GM18519 (cell line): ENCODE data around the gene DNAJC25.
"Not testable (repeated sequence)": the region's sequence is repeated elsewhere in the genome, so short reads cannot be mapped to it uniquely, and the experiment has no call there.

Experiments
- ATAC-seq: cut with Tn5 transposase; IDR thresholded peaks from one replicate; pipeline ENCODE4 v1.9.1; 2021; ENCODE audit warnings: mild to moderate bottlenecking, moderate library complexity; ENCODE audit not compliant: unreplicated experiment, low FRiP score

DNAJC25 gene

DNA sequence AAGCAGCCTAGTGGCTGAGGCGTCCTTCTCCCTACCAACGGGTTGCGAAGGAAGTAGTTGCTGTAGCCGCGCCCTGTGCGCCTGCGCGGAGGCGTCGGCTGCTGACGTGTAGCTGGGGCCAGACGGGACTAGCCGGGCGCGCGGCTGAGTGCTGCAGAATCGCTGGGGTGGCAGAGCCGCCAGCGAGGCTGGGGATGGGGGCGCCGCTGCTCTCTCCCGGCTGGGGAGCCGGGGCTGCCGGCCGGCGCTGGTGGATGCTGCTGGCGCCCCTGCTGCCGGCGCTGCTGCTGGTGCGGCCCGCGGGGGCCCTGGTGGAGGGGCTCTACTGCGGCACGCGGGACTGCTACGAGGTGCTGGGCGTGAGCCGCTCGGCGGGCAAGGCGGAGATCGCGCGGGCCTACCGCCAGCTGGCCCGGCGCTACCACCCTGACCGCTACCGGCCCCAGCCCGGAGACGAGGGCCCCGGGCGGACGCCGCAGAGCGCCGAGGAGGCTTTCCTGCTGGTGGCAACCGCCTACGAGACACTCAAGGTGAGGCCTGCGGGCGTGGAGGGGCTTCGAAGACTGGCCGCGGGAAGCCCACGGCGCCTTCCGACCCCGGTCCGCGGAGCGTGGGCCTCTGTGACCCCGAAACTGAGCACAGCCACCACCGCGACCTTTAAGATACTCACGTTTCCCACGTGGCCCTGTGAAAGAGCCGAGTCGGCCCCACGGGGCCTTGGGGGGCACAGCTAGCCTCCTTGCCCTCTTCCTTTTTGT is at the start of gene DNAJC25:
DNAJC25 (plus strand) TSS at position 121 of the 758 bp plus-strand sequence; CDS start at position 195, 74 bp downstream.
- ATAC-seq, result peak; percentile 95

DNA sequence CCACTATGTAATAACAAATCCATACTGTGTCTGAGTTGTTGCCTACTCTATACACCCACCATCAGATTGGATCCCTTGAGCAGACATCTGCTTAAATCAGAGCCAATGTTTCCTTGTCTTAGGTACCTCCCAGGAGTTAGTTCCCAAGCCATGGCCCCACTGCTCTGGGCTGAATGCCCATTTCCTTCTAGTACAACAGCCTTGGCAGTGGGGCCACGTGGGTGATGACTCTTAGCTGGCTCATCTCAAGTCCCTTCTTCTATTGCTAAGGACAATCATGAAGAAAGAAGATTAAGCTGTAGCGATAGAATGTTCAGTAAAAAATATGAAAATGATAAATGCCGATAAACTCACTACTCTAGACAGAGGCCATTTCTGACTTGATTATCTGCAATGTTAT is 48.2 kb upstream of the DNAJC25 start:
- no peak for ATAC-seq

DNA sequence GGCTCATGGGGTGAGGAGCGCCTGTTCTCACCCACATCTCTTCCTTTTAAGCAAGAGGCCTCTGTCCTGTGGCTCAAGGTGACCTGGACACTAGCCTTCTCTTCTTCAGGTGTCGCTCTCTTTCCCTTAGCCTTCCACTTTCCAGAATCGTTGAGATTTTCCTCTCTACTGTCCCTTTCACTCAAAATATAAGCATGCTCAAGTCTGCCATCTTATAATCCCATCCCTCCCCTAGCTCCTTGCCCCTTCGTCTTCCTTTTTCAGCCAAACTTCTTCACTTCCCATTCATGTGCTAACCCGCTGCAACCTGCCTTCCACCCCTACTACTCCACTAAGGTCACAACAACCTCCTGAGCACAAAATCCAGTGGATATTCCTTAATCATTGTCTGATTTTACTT is 44.8 kb upstream of the DNAJC25 start:
- ATAC-seq, result no peak

DNA sequence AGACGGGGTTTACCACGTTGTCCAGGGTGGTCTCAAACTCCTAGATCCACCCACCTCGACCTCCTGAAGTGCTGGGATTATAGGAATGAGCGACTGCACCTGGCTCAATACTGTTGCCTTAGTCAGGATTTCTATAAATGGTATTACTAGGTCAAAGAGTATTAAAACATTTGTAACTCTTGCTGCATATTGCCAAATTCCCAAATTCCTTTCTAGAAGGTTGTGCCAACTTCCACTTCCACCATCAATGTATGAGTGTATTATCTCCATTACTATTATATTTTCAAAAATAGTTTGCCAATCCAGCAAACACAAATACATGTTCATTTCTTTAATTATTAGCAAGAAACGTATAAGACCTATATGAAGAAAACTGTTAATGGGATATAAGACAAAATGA is 42.3 kb upstream of the DNAJC25 start:
- ATAC-seq, result no peak

DNA sequence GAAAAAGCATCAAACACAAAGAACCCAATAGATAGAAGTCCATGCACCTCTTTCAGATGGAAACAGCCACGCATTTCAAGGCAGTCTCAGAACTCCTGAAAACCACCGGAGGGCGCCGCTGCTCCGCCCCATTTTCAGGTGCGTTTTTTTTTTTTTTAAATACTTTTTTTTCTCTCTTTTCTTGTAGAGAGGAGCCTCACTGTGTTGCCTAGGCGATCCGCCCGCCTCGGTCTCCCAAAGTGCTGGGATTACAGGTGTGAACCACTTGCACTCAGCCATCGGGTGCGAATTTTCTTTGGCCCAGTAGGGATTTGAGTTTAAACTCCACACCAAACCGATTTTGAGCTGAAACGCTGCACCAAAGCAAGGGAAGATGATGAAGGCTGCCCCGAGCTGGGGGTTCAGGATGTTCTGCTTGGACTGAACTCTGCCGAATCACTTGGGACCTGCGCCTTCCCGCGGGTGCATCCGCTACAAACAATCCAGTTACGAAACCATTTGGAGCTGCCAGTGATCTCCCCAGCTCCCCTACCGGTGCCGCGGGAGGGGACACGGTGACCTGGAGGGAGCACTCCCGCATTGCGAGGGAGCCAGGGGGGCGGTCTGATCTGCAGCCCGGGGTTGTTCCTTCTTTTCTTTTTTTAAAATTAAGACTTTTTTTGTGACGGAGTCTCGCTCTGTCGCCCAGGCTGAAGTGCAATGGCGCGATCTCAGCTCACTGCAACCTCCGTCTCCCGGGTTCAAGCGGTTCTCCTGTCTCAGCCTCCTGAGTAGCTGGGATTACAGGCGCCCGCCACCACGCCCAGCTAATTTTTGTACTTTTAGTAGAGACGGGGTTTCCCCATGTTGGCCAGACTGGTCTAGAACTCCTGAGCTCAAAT is 33.0 kb upstream of the DNAJC25 start:
- no peak for ATAC-seq

DNA sequence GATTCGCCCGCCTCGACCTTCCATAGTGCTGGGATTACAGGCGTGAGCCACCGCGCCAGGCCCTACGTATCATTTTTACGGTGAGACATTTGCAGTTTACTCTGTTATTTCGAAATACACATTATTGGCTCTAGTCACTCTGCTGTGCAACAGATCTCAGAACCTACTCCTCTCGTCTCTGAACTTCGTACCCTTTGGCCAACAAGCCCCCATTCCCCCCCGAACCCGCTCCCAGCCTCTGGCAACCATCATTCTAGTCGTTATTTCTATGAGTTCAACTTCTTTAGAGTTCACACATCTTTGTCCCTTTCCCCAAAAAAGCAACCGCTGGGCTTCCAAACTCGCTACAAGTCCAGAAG is 32.4 kb upstream of the DNAJC25 start:
- ATAC-seq, result no peak

DNA sequence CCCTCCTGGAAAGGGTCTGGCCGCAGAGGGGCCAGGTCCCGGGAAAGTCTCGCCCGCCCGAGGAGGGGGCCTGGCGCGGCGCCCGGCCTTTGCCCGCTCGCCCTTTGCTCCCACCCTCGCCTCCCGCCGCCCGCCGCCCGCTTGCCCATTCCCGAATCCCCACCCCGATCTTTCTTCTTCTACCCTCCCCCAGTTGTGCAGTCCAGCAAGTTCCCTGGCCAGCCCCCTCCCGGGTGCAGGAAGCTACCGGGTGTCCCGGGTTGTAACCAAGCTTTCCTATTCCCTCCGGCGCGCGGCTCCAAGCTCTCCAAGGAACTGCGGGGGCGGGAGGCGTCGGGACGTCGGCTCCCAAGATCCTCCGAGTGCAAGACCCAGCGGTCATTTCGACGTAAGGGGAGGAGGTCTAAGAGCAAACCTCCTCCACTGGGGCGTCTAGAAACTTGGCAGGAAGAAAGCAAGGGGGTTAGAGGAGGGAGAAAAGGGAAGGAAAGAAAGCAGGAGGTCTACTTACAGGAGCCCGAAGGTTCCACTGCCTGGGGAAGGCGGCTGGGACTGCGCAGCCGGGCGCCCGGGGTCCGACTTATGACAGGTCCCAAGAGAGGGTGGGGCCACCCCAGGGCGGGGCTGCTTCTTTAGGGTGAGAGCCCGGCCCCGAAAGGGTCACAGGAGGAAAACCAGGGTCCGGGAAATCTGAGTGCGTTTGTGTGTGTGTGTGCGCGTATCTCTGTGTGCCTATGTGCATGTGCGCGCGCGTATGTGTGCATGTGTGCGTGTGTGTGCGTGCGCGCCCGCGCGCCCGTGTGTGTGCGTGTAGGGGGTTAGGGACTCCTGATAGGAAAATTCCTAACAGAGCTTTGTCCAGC is 31.8 kb upstream of the DNAJC25 start, which contains the start of gene PTGR1:
PTGR1 (minus strand) TSS at position 556 of the 863 bp plus-strand sequence. CDS start 2,225 bp downstream, outside the sequence.
- ATAC-seq, result no peak

DNA sequence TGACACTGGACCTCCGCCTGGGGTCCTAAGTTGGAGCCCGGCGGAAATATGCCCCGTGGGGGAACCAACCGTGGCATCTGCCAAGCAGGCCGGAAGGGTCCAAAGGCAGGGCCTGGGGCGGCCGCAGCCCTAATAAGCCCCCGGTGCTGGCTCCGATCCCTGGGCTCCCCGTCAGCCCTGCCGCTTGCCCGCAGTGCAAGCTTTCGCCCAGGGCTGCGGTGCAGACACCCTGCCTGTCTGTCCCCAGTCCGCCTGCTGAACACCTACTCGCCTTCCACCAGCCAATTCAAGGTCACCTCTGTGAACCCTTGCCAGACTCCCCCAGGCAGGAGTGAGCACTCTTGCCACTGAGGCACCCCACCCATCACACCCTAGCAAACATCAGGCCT is 31.2 kb upstream of the DNAJC25 start:
- no peak for ATAC-seq

DNA sequence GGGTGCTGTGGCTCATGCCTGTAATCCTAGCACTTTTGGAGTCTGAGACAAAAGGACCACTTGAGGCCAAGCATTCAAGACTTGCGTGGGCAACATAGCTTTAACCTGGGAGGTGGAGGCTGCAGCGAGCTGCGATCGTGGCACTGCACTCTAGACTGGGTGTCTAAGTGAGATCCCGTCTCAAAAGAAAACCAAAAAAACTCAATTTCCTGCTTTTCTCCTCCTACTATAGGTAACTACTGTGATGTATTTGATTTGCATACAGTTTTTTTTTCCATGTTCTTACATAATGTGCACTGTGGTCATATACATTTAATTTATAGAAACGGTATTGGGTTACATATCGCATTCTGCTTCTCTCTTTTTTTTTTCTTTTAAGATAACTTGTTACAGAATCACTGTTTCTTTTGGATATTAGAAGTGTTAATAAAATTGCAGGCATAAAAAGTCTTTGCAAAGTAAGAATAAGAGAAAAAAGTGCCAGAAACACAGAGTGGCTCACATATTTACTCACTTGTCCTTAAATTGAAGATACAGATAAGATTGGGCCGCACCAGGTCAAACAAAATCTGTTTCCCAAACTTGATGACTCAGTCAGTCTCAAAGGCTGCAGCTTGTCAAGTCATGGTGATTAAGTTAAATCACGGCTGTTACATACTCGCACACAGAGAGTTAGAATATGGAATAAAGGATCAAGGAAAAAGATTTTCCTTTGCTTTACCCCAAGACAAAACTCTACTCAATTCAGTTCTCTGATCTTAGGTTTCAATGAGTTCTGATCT is 29.7 kb upstream of the DNAJC25 start:
- no peak for ATAC-seq

DNA sequence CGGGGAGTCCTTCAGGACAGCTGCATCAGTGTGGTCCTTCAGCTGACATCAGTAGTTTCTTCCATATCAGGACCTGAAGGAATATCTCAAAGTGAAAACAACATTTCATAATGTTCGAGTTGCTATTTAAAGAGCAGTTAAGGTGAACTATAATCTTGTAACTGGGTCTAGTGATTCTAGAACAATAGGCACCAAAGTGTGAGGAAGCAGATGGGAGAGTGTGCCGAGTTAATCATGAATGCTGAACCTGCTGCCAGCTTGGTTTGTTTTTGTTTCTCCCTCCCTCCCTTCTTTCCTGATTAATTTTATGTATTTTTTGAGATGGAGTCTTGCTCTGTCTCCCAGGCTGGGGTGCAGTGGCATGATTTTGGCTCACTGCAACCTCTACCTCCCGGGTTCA is 28.1 kb upstream of the DNAJC25 start:
- no peak for ATAC-seq

DNA sequence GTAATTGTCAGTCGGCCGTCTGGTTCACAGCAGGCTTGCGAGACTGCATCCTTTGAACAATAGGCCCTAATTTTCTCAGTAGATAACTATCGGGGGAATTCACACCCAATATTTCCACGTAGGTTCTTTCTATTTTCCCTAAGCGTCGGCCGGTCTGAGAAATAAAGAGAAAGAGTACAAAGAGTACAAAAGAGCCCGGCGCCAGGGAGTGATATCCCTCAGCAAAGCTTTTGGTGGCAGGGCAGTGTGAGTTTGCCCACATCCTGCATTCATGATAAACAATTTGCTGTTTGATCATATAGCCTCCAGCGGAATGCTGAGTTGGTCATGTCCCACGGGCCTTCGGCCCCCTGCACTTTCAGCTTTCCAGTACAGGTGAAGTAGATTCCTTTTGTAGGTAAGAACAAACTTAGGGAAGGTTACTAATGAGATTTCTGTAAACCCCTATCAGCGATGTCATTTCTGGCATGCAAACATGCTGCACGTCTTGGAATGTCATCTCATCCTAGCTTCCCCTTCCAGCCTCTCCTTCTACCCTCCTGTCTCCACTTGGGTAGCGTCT is 27.0 kb upstream of the DNAJC25 start:
- no peak for ATAC-seq

DNA sequence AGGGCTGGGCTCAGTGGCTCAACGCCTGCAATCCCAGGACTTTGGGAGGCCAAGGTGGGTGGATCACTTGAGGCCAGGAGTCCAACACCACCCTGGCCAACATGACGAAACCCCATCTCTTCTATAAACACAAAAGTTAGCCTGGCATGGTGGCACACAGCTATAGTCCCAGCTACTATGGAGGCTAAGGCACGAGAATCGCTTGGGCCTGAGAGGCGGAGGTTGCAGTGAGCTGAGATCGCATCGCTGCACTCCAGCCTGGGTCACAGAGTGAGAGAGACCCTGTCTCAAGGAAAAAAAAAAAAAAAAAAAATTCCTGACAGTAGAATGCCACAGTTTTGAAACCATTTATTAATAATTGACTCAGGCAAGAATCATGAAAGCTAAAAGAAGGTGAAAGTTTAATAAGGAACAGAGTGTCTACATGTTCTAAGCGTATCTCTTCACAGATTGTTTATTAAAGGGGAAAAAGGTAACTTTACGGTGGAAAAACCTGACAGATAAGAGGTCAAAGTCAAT is 26.0 kb upstream of the DNAJC25 start:
- no peak for ATAC-seq

DNA sequence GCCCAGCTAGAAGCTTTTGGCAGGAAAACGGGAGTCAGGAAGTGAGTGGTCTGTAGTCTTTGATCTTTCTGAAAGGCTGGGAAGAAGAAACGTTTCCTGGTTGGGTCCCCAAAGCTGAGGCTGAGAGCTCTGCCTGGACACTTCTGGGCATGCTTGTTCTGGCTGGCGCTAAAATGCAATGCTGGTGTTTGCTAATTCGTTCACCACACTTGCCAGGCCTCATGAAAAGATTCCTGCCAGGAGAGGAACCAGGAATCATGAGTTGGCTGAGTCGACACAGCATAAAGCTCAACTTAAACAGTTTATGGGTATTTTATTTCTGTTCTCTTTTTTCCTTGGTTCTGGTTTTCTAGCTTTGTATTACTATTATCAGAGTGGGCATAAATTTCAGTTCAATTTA is 21.0 kb upstream of the DNAJC25 start:
- no peak for ATAC-seq

DNA sequence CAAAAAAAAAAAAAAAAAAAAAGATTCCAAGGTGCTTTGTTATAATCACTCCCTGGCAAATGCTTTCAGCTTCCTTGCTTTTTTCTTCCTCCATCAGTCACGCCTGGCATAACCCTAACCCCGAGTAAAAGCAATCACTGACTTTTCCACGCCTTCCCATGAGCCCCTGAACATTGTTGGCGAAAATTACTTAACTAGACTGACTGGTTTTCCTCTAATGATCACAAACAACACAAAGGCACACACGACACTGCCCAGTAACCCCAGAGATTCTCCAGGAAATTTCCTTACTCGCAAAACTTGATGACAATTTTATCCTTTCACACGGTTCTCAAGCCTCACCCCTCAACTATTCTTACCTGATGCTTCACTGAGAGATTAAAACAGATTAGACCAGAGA is 20.3 kb upstream of the DNAJC25 start:
- no peak for ATAC-seq

DNA sequence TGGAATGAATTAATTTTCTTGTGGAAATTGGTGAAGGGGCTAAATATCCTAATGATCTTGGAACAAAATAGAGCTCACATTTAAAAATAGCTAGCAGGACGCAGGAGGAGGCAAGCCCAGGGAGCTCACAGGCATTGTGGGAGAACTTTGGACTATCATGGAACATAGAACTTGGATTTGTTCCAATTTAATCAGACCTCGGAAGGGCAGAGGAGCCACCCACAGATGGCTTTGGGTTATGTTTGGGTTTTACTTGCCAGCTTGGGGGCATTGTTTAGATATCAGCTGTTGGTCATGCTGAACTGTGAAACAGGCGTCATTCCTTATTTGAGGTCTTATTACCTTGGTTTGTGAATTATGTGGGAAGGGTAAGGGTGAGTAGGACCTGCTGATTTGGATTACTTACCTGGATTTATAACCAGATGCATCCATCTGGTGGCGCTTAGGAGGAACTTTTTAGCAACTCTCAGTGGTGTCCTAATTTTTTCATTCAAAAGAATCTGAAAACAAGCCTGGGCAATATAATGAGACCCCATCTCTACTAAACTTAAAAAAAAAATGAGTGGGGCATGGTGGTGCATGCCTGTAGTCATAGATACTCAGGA is 17.6 kb upstream of the DNAJC25 start:
- ATAC-seq, result no peak

DNA sequence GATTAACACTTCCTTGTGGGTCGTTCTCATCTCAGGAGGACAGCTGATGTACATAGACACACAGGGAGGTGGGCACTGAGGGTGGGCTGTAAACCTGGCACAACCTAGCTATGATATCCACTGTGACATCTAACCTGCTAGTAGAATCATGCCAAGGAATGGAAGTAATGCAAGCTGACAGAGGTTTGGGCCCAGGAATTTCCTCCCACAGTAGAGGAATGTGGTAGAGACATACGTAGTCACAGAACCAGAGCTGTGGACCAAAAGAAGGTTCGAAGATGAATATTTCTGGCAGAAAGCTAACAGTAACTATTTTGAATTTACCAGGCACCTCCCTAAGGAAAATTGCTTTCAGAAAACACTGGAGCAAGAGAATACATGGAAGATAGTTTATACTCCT is 15.2 kb upstream of the DNAJC25 start:
- ATAC-seq, result no peak

DNA sequence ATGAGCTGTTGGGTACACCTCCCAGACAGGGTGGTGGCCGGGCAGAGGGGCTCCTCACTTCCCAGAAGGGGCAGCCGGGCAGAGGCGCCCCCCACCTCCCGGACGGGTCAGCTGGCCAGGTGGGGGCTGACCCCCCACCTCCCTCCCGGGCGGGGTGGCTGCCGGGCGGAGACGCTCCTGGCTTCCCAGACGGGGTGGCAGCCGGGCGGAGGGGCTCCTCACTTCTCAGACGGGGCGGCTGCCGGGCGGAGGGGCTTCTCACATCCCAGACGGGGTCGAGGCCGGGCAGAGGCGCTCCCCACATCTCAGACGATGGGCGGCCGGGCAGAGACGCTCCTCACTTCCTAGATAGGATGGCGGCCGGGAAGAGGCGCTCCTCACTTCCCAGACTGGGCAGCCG is 13.8 kb upstream of the DNAJC25 start:
- not testable (repeated sequence) for ATAC-seq

DNA sequence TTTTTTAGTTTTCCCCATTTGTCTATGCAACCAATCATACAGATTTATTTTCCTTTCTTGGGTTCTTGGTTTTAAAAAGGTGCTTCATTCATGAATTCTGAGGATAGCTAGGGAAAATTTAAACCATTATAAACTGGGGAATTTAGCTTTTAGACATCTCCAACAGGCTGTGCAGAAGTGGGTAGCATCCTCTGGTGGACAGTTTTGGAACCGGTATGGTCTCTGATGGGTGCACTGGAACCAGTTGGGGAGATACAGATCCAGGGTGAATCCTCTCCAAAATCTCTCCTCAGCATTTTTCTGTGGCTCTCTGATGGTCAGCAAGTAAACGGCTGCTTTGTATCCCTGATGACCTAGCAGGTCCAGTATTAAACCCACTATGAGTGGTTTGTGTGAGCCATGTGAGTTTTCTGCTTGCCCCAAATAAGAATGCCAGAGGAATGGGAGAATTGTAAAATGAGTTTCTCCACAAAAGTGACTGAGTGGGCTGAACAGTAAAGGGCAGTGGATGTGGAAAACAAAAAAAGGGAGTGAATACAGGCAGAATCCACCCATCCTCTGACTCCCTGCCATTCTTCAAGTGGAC is 9.1 kb upstream of the DNAJC25 start:
- ATAC-seq, result no peak

DNA sequence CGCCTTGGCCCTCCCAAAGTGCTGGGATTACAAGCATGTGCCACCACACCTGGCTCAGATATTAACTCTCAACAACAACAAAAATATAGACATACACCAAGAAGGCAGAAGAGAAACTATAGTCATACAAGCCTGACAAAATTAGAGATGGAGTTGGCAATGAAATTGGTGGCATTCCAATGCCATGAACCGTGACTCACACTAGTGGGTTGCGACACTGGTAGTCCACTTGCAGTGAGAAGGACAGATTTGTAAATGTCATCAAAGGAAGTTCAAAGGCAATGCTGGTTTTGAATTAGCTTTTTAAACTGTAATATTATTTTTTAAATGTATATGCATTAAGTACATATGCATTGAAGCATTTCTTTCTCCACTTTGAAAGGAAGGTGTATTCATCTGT is 8.5 kb upstream of the DNAJC25 start:
- no peak for ATAC-seq
